SK-N-SH treated with all-trans-retinoic acid at 6 μM for 48 hours (cell line): ENCODE measurements around the gene OLFML2A.

Source experiments
- ATAC-seq: fragments of 200-7000 bp; cut with Tn5 transposase; 3 replicates; pipeline ENCODE4 v1.9.1; 2020; ENCODE audit warnings: mild to moderate bottlenecking, moderate library complexity
- ARNTL ChIP-seq: fragments of 450-650 bp; formaldehyde crosslinking; IDR thresholded peaks from 2 replicates; pipeline ENCODE4 v1.5.0; 2020; ENCODE audit warnings: low read depth, mild to moderate bottlenecking, moderate library complexity, borderline replicate concordance
- BACH2 ChIP-seq: fragments of 250-450 bp; sonication (Bioruptor Pico); IDR thresholded peaks from 2 replicates; pipeline ENCODE4 v1.9.0; 2021; ENCODE audit warnings: mild to moderate bottlenecking, borderline replicate concordance
- CSDC2 ChIP-seq: fragments of 250-450 bp; sonication (Bioruptor Pico); IDR thresholded peaks from 2 replicates; pipeline ENCODE4 v1.5.0; 2020; ENCODE audit warnings: mild to moderate bottlenecking, moderate library complexity
- ESRRG ChIP-seq: fragments of 250-450 bp; sonication (Bioruptor Pico); IDR thresholded peaks from 2 replicates; pipeline ENCODE4 v1.6.1; 2021; ENCODE audit warnings: mild to moderate bottlenecking
- GLIS3 ChIP-seq: fragments of 250-450 bp; sonication (Bioruptor Pico); IDR thresholded peaks from 2 replicates; pipeline ENCODE4 v1.5.0; 2020; ENCODE audit warnings: mild to moderate bottlenecking, moderate library complexity
- ISL1 ChIP-seq: fragments of 250-450 bp; sonication (Bioruptor Pico); IDR thresholded peaks from 2 replicates; pipeline ENCODE4 v2.1.2; 2022; ENCODE audit warnings: mild to moderate bottlenecking, moderate library complexity
- OSR1 ChIP-seq: fragments of 250-450 bp; sonication (Bioruptor Pico); IDR thresholded peaks from 2 replicates; pipeline ENCODE4 v1.8.0; 2022; ENCODE audit warnings: moderate library complexity, mild to moderate bottlenecking, inconsistent platforms
- PPARA ChIP-seq: fragments of 250-450 bp; sonication (Bioruptor Pico); IDR thresholded peaks from 2 replicates; pipeline ENCODE4 v1.5.0; 2020; ENCODE audit warnings: mild to moderate bottlenecking, borderline replicate concordance
- RARB ChIP-seq: fragments of 250-450 bp; sonication (Bioruptor Pico); IDR thresholded peaks from 2 replicates; pipeline ENCODE4 v1.8.0; 2021; ENCODE audit warnings: mild to moderate bottlenecking, moderate library complexity
- SNAI2 ChIP-seq: fragments of 250-450 bp; sonication (Bioruptor Pico); IDR thresholded peaks from 2 replicates; pipeline ENCODE4 v1.5.0; 2020; ENCODE audit warnings: mild to moderate bottlenecking, moderate library complexity
- TOX ChIP-seq: fragments of 250-450 bp; sonication (Bioruptor Pico); IDR thresholded peaks from 2 replicates; pipeline ENCODE4 v1.8.0; 2021; ENCODE audit warnings: mild to moderate bottlenecking, moderate library complexity, borderline replicate concordance
- ZC3H10 ChIP-seq: fragments of 250-450 bp; sonication (Bioruptor Pico); IDR thresholded peaks from 2 replicates; pipeline ENCODE4 v1.5.1; 2021; ENCODE audit warnings: mild to moderate bottlenecking, moderate library complexity
- ZFP3 ChIP-seq: fragments of 250-450 bp; sonication (Bioruptor Pico); IDR thresholded peaks from 2 replicates; pipeline ENCODE4 v1.5.0; 2020; ENCODE audit warnings: mild to moderate bottlenecking, moderate library complexity
- ZFP30 ChIP-seq: fragments of 450-650 bp; formaldehyde crosslinking; IDR thresholded peaks from 2 replicates; pipeline ENCODE4 v1.5.0; 2022; ENCODE audit warnings: mild to moderate bottlenecking, moderate library complexity
- ZNF565 ChIP-seq: fragments of 450-650 bp; formaldehyde crosslinking; conservative IDR thresholded peaks from 2 replicates; pipeline ENCODE4 v1.5.0; 2020; ENCODE audit warnings: low read depth, mild to moderate bottlenecking, moderate library complexity
- ZNF70 ChIP-seq: fragments of 450-650 bp; formaldehyde crosslinking; IDR thresholded peaks from 2 replicates; pipeline ENCODE4 v1.5.0; 2020; ENCODE audit warnings: mild to moderate bottlenecking, moderate library complexity
- TF ChIP-seq, protein P1 (sequence below): fragments of 250-450 bp; sonication (Bioruptor Pico); IDR thresholded peaks from 2 replicates; pipeline ENCODE4 v1.5.0; 2020; ENCODE audit warnings: mild to moderate bottlenecking, moderate library complexity
- TF ChIP-seq, protein P2 (sequence below): fragments of 250-450 bp; sonication (Bioruptor Pico); IDR thresholded peaks from 2 replicates; pipeline ENCODE4 v1.8.0; 2020; ENCODE audit warnings: mild to moderate bottlenecking, moderate library complexity, borderline replicate concordance
- TF ChIP-seq, protein P3 (sequence below): fragments of 250-450 bp; sonication (Bioruptor Pico); IDR thresholded peaks from 2 replicates; pipeline ENCODE4 v1.5.1; 2021; ENCODE audit warnings: mild to moderate bottlenecking, moderate library complexity
- TF ChIP-seq, protein P4 (sequence below): fragments of 250-450 bp; sonication (Bioruptor Pico); IDR thresholded peaks from 2 replicates; pipeline ENCODE4 v1.5.1; 2020; ENCODE audit warnings: low read depth, mild to moderate bottlenecking, moderate library complexity
- TF ChIP-seq, protein P5 (sequence below): fragments of 250-450 bp; sonication (Bioruptor Pico); IDR thresholded peaks from 2 replicates; pipeline ENCODE4 v1.8.0; 2021; ENCODE audit warnings: low read depth, mild to moderate bottlenecking, moderate library complexity, borderline replicate concordance

Gene OLFML2A

DNA sequence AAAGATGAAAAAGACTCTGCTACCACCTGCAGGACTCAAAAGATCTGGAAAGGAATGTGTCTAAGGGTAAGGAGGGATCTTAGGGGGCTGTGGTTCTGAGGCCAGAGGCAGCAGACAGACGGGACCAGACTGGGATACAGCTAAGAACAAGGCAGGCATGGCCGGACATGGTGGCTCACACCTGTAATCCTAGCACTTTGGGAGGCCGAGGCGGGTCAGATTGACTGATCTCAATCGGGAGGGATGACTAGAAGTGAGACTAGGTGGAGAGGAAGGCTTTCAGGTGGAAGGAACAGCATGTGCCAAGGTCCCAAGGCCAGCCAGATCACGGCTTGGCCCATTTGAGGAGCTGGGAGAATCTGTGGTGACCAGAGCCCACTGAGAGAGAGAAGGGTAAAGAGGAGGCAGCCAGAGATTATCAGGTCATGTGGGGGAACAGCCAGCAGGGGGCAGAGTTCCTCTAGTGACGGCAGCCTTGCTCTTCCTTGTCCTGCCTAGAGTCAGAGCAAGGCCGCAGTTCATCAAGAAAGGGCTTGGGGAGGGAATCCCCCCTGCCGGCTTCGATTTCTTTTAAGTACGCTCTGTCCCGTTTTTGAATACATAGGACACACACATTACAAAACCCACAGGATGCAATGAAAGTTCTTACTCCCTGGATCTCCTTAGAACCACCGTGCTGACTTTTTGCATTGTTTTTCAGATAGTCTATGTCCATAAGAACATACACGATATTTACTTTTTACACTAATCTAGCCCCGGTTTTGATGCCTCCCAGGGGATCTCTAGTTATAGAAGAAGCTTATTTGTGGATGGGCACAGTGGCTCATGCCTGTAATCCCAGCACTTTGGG, 2.6 kb upstream of the OLFML2A start (continued):
- no peak for TF ChIP-seq ARNTL (CRISPR knock-in tag)

DNA sequence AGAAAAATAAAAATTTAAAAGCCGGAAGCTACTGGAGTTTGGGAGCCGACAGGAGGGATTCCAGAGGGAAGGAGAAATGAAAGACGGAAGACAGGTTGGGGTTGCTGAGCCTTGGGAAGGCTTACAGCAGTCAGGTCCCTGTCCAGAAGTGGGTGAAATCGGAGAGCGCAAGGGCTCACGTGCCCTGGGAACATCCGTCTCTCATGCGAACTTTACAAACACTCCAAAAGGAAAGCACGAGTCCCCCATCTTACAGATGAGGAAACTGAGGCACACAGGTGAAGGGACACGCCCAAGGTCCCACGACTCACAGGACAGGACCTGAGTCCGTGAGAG, 347 bp upstream of the OLFML2A start:
- no peak for TF ChIP-seq ZNF565
- no peak for TF ChIP-seq ZNF70 (CRISPR knock-in tag)
- TF ChIP-seq ZFP30, result no peak
- TF ChIP-seq, protein P1, sequence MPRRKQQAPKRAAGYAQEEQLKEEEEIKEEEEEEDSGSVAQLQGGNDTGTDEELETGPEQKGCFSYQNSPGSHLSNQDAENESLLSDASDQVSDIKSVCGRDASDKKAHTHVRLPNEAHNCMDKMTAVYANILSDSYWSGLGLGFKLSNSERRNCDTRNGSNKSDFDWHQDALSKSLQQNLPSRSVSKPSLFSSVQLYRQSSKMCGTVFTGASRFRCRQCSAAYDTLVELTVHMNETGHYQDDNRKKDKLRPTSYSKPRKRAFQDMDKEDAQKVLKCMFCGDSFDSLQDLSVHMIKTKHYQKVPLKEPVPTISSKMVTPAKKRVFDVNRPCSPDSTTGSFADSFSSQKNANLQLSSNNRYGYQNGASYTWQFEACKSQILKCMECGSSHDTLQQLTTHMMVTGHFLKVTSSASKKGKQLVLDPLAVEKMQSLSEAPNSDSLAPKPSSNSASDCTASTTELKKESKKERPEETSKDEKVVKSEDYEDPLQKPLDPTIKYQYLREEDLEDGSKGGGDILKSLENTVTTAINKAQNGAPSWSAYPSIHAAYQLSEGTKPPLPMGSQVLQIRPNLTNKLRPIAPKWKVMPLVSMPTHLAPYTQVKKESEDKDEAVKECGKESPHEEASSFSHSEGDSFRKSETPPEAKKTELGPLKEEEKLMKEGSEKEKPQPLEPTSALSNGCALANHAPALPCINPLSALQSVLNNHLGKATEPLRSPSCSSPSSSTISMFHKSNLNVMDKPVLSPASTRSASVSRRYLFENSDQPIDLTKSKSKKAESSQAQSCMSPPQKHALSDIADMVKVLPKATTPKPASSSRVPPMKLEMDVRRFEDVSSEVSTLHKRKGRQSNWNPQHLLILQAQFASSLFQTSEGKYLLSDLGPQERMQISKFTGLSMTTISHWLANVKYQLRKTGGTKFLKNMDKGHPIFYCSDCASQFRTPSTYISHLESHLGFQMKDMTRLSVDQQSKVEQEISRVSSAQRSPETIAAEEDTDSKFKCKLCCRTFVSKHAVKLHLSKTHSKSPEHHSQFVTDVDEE (CRISPR knock-in tag), result no peak
- TF ChIP-seq, protein P2, sequence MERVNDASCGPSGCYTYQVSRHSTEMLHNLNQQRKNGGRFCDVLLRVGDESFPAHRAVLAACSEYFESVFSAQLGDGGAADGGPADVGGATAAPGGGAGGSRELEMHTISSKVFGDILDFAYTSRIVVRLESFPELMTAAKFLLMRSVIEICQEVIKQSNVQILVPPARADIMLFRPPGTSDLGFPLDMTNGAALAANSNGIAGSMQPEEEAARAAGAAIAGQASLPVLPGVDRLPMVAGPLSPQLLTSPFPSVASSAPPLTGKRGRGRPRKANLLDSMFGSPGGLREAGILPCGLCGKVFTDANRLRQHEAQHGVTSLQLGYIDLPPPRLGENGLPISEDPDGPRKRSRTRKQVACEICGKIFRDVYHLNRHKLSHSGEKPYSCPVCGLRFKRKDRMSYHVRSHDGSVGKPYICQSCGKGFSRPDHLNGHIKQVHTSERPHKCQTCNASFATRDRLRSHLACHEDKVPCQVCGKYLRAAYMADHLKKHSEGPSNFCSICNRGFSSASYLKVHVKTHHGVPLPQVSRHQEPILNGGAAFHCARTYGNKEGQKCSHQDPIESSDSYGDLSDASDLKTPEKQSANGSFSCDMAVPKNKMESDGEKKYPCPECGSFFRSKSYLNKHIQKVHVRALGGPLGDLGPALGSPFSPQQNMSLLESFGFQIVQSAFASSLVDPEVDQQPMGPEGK (CRISPR knock-in tag), result no peak
- TF ChIP-seq BACH2, result no peak
- no peak for TF ChIP-seq OSR1 (CRISPR knock-in tag)
- TF ChIP-seq PPARA, result no peak
- TF ChIP-seq SNAI2 (CRISPR knock-in tag), result no peak
- no peak for TF ChIP-seq TOX (CRISPR knock-in tag)
- TF ChIP-seq, protein P3, sequence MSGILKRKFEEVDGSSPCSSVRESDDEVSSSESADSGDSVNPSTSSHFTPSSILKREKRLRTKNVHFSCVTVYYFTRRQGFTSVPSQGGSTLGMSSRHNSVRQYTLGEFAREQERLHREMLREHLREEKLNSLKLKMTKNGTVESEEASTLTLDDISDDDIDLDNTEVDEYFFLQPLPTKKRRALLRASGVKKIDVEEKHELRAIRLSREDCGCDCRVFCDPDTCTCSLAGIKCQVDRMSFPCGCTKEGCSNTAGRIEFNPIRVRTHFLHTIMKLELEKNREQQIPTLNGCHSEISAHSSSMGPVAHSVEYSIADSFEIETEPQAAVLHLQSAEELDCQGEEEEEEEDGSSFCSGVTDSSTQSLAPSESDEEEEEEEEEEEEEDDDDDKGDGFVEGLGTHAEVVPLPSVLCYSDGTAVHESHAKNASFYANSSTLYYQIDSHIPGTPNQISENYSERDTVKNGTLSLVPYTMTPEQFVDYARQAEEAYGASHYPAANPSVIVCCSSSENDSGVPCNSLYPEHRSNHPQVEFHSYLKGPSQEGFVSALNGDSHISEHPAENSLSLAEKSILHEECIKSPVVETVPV (CRISPR knock-in tag), result no peak
- TF ChIP-seq ARNTL (CRISPR knock-in tag), result no peak
- TF ChIP-seq, protein P4, sequence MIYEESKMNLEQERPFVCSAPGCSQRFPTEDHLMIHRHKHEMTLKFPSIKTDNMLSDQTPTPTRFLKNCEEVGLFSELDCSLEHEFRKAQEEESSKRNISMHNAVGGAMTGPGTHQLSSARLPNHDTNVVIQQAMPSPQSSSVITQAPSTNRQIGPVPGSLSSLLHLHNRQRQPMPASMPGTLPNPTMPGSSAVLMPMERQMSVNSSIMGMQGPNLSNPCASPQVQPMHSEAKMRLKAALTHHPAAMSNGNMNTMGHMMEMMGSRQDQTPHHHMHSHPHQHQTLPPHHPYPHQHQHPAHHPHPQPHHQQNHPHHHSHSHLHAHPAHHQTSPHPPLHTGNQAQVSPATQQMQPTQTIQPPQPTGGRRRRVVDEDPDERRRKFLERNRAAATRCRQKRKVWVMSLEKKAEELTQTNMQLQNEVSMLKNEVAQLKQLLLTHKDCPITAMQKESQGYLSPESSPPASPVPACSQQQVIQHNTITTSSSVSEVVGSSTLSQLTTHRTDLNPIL (CRISPR knock-in tag), result no peak
- TF ChIP-seq ISL1 (CRISPR knock-in tag), result no peak
- no peak for TF ChIP-seq GLIS3 (CRISPR knock-in tag)
- TF ChIP-seq CSDC2, result no peak
- TF ChIP-seq ZC3H10 (CRISPR knock-in tag), result no peak
- TF ChIP-seq, protein P5, sequence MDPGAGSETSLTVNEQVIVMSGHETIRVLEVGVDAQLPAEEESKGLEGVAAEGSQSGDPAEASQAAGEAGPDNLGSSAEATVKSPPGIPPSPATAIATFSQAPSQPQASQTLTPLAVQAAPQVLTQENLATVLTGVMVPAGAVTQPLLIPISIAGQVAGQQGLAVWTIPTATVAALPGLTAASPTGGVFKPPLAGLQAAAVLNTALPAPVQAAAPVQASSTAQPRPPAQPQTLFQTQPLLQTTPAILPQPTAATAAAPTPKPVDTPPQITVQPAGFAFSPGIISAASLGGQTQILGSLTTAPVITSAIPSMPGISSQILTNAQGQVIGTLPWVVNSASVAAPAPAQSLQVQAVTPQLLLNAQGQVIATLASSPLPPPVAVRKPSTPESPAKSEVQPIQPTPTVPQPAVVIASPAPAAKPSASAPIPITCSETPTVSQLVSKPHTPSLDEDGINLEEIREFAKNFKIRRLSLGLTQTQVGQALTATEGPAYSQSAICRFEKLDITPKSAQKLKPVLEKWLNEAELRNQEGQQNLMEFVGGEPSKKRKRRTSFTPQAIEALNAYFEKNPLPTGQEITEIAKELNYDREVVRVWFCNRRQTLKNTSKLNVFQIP (CRISPR knock-in tag), result no peak
- TF ChIP-seq ESRRG, result no peak
- TF ChIP-seq ZFP3 (CRISPR knock-in tag), result no peak
- no peak for ATAC-seq

DNA sequence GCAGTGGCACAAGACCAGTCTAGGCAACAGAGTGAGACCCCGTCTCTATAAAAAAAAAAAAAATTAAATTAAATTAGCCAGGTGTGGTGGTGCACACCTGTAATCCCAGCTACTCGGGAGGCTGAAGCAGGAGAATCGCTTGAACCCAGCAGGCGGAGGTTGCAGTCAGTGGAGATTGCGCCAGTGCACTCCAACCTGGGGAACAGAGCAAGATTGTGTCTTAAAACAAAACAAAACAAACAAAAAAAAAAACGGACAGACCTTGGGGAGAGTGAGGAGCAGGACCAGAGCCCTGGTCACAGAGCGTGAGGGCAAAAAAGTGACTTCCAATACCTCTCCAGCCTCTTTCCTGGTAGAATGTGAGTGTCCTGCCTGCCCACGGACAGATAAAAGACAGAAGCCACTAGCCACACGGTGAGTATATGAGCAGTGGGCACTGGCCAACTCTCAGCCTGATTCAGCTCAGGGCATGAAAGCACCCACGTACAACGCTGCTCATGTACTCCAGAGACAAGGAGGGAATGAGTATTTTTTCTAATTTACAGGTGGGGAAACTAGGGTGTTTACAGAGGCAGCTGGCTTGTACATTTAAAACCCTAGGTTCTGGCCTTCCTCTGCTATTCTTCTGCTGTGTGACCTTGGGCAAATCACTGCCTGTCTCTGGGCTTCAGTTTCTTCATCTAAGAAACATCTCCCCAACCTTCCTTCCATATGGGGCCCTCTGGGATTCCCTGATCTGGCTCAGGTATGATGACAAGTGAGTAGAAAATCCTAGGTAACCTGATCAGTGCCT, 1.8 kb downstream of the OLFML2A start:
- no peak; the same call in 2 of the 3 replicates for ATAC-seq
- no peak for TF ChIP-seq RARB
- TF ChIP-seq, protein P2 (CRISPR knock-in tag), result no peak
- no peak for TF ChIP-seq ZC3H10 (CRISPR knock-in tag)
- TF ChIP-seq ARNTL (CRISPR knock-in tag), result no peak
- no peak for TF ChIP-seq PPARA
- TF ChIP-seq ZNF70 (CRISPR knock-in tag), result no peak
- no peak for TF ChIP-seq CSDC2
- no peak for TF ChIP-seq TOX (CRISPR knock-in tag)
- no peak for TF ChIP-seq SNAI2 (CRISPR knock-in tag)
- TF ChIP-seq, protein P4 (CRISPR knock-in tag), result no peak
